IMR-90 (cell line): ENCODE data around the gene XCR1.

ENCODE experiments used
- CHD1 ChIP-seq: IDR thresholded peaks from 2 replicates; pipeline ENCODE4 v1.6.1; 2012; ENCODE audit warnings: low read depth, low read length, improper control_type of control experiment
- FOS ChIP-seq: fragments of 150-350 bp; IDR thresholded peaks from 2 replicates; pipeline ENCODE4 v1.6.1; 2016; ENCODE audit warnings: low read depth, low read length
- MAFK ChIP-seq: IDR thresholded peaks from 2 replicates; pipeline ENCODE4 v1.6.1; 2012; ENCODE audit warnings: low read depth, low read length, improper control_type of control experiment
- MXI1 ChIP-seq: IDR thresholded peaks from 2 replicates; pipeline ENCODE4 v1.6.1; 2012; ENCODE audit warnings: low read depth, mild to moderate bottlenecking, low read length, moderate library complexity, borderline replicate concordance
- NFE2L2 ChIP-seq: fragments of 150-350 bp; IDR thresholded peaks from 2 replicates; pipeline ENCODE4 v1.6.1; 2016; ENCODE audit warnings: low read depth, mild to moderate bottlenecking, low read length
- POLR2A ChIP-seq: IDR thresholded peaks from 2 replicates; pipeline ENCODE4 v1.6.1; 2012; ENCODE audit warnings: mild to moderate bottlenecking, low read depth, low read length
- RAD21 ChIP-seq: IDR thresholded peaks from 2 replicates; pipeline ENCODE4 v1.6.1; 2012; ENCODE audit warnings: low read length, improper control_type of control experiment
- SMC3 ChIP-seq: fragments of 150-350 bp; IDR thresholded peaks from 2 replicates; pipeline ENCODE4 v1.6.1; 2016; ENCODE audit warnings: low read depth, mild to moderate bottlenecking, antibody characterized with exemption, low read length, moderate library complexity
- TF ChIP-seq, protein P1 (sequence below): conservative IDR thresholded peaks from 2 replicates; pipeline ENCODE4 v1.5.1; 2012; ENCODE audit warnings: mild to moderate bottlenecking, low read depth, low read length, improper control_type of control experiment

DNA sequence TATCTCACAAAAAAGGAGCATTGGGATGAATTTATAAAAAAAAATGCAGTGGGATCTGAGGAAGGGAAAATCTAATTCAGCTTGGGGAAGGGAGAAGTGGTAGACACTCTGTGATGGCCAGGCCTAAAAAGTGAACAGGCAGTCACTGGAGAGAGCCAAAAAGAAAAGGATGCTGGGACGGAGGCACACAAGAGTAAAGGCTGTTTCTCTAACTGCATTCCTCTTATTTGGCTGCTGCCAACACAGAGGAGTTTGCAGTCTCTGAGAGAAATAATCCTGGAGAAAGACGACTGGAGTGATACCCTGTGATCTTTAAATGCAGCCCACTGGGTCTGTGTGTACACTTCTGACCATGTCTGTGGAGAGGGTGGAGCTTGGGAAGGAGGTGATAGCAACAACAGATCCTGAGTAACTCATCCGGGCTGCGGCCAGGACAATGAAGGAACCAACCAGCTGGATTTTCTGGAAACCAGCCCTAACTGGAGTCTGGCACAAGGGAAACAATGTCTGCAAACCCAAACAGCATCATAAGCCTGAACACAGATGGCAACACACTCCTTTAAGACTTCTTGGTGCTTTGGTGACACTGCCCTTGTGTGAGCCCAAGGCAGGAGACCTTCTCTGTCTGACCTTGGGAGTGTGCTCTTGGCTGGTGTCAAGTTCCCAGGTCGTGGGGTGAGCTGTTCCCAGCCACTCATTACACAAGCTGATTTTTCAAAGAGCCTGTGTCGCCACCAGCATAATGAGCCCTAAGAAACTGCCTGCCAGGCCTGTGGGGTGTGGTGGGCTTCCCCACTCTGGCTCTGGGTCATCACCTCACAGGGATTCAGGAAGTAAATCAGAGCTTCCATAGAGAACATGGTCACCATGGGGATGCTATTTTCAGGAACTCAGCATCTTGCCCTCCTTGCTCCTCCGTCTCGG, 39.7 kb downstream of the XCR1 start:
- TF ChIP-seq, protein P1, sequence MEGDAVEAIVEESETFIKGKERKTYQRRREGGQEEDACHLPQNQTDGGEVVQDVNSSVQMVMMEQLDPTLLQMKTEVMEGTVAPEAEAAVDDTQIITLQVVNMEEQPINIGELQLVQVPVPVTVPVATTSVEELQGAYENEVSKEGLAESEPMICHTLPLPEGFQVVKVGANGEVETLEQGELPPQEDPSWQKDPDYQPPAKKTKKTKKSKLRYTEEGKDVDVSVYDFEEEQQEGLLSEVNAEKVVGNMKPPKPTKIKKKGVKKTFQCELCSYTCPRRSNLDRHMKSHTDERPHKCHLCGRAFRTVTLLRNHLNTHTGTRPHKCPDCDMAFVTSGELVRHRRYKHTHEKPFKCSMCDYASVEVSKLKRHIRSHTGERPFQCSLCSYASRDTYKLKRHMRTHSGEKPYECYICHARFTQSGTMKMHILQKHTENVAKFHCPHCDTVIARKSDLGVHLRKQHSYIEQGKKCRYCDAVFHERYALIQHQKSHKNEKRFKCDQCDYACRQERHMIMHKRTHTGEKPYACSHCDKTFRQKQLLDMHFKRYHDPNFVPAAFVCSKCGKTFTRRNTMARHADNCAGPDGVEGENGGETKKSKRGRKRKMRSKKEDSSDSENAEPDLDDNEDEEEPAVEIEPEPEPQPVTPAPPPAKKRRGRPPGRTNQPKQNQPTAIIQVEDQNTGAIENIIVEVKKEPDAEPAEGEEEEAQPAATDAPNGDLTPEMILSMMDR, result no peak
- TF ChIP-seq MAFK (no peak), POLR2A (no peak), RAD21 (no peak), SMC3 (no peak), FOS (no peak), MXI1 (no peak), CHD1 (no peak), NFE2L2 (no peak)
